ENCODE measurements around the gene B4GALT6. TPM values are rescaled to one million over a fixed set of nuclear protein-coding genes. Genes with fewer than 3 reads are reported as not detected.
A peak's percentile ranks its signal among the peaks of the same experiment; 100 is the strongest.

B4GALT6 gene
- total RNA-seq, 1 donor from 2014 or later, result 3.5 TPM

DNA sequence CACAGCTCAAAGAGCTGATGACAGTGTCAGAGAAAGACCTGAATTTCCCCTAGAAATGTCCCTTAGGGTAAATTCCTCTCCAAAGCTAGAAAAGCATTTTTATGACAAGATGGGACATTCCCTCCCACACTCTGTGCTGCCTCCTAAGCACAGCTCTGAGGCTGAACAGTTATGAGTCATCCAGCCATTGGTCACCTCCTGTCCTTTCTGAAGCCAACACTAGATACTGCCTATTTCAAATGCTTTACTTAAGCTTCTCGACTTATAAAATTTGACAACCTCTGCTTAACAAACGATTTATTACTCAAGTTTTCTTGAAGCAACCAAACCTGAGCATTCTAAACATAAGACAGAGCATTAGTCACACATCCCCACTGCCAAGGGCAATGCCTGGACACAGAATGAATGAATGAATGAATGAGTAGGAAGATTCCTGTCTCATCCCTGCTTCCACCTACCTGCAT lies 35.4 kb downstream of the B4GALT6 start:
- Histone ChIP-seq H3K4me3 (no peak overlapping the region), H3K27ac (no peak overlapping the region), H3K4me1 (no peaks in the 10 kb centered on the region), H3K9me3 (no peaks in the 10 kb centered on the region), H3K36me3 (no peaks in the 10 kb centered on the region), H3K27me3 (no peaks in the 10 kb centered on the region)
- no peak for DNase-seq
- ATAC-seq, result peak; percentile 40
- TF ChIP-seq, protein P1, sequence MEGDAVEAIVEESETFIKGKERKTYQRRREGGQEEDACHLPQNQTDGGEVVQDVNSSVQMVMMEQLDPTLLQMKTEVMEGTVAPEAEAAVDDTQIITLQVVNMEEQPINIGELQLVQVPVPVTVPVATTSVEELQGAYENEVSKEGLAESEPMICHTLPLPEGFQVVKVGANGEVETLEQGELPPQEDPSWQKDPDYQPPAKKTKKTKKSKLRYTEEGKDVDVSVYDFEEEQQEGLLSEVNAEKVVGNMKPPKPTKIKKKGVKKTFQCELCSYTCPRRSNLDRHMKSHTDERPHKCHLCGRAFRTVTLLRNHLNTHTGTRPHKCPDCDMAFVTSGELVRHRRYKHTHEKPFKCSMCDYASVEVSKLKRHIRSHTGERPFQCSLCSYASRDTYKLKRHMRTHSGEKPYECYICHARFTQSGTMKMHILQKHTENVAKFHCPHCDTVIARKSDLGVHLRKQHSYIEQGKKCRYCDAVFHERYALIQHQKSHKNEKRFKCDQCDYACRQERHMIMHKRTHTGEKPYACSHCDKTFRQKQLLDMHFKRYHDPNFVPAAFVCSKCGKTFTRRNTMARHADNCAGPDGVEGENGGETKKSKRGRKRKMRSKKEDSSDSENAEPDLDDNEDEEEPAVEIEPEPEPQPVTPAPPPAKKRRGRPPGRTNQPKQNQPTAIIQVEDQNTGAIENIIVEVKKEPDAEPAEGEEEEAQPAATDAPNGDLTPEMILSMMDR (IDR thresholded peaks at IDR 0.05), result no peak
- intact Hi-C loops (cut with DNase I), result no loop called here

DNA sequence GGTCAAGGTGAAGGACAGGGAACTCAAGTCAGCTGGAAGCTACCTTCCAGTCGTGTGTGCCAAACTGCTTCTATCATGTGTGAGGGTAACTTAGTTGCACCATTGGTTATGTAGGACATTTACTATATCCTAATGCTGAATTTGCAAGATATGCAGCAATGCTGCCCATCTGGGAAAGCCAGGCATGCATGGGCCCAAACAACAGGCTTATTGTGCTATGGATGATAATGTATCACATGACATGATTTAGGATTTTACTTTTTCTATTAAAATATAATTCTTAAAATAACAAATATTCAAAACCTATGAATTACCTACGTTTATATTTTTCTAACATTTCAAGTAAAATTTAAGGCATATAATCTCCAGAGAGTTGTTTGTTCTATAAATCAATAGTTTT lies 35.9 kb downstream of the B4GALT6 start:
- DNase-seq, result no peak
- Histone ChIP-seq H3K27ac (no peak overlapping the region), H3K36me3 (no peaks in the 10 kb centered on the region), H3K27me3 (no peaks in the 10 kb centered on the region), H3K4me1 (no peaks in the 10 kb centered on the region), H3K9me3 (no peaks in the 10 kb centered on the region), H3K4me3 (no peak overlapping the region)
- ATAC-seq, result no peak
- TF ChIP-seq, protein P1 (IDR thresholded peaks at IDR 0.05), result no peak
- intact Hi-C loops (cut with DNase I), result no loop called here

DNA sequence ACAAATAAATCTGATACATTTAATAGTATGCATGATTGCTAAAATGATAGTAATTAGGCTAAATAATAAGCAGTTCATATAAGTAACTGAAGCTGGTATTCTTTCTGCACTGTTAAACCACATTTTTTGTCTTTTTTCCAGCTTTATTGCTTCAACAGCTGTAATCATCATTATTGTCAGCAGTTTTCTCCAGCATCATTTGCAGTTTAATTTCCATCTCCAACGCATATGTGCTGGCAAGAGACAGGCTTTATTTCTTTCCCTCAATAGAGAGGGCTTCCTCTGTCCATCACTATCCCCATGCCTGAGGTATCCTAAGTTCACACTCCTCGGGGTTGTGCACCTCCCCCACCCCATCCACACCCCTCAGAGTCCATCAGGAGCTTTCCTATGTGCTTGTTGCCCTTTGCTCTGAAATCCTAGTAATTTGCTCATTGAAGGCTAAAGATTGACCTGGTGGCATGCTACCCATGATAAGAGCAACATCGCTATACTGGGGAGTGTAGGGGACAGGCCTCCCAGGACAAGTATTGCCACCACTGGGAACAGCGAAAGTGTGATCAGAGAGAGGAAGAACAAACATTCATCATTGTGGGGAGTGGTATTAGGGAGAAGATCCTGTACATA lies 37.1 kb downstream of the B4GALT6 start:
- no peak overlapping the region for H3K4me3 ChIP-seq
- no peak overlapping the region for H3K27ac ChIP-seq
- DNase-seq, result no peak
- H3K36me3 ChIP-seq, result no peaks in the 10 kb centered on the region
- H3K4me1 ChIP-seq, result no peaks in the 10 kb centered on the region
- intact Hi-C loops (cut with DNase I), result no loop called here
- H3K9me3 ChIP-seq, result no peaks in the 10 kb centered on the region
- TF ChIP-seq, protein P1 (IDR thresholded peaks at IDR 0.05), result no peak
- ATAC-seq, result no peak
- no peaks in the 10 kb centered on the region for H3K27me3 ChIP-seq

DNA sequence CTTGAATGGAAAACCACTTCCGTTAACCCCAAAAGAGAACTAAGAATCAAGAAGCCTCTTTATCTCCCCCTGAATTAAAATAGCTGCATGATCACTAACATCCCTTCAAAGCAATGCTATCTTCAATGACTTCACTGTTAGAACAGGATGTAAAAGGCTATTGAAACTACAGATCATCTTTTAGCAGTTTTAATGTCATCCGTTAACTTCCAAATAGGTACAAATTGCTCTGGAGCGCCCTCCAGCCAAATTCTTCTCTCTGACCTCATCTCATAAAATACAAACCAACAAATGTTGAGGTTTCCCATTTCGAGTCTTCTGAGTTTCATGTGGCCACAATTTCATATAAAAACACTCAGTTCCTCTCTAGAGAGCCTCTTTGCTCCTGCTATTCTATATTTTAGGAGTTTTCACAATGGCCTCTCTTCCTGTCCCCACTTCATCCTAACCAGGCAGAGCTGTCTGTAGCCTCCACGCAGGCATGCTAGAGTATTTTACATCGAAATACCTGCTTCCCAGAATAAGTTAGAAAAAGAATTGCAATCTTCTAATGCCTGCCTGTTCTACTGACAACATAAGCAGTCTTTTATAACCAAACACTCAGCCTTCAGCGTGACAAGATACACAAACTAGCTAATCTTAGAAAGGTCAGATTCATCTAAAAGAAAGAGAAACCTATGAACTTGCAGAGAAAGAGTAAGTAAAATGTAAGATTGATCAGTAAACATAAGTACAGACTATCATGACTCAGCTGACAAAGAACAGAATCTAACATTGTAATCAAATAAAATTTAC lies 37.9 kb downstream of the B4GALT6 start:
- H3K9me3 ChIP-seq, result no peaks in the 10 kb centered on the region
- DNase-seq (no peak), ATAC-seq (no peak)
- TF ChIP-seq, protein P1 (IDR thresholded peaks at IDR 0.05), result no peak
- intact Hi-C loops (cut with DNase I), result no loop called here
- no peaks in the 10 kb centered on the region for H3K4me1 ChIP-seq
- no peak overlapping the region for H3K27ac ChIP-seq
- no peak overlapping the region for H3K4me3 ChIP-seq
- H3K36me3 ChIP-seq, result no peaks in the 10 kb centered on the region
- no peaks in the 10 kb centered on the region for H3K27me3 ChIP-seq

DNA sequence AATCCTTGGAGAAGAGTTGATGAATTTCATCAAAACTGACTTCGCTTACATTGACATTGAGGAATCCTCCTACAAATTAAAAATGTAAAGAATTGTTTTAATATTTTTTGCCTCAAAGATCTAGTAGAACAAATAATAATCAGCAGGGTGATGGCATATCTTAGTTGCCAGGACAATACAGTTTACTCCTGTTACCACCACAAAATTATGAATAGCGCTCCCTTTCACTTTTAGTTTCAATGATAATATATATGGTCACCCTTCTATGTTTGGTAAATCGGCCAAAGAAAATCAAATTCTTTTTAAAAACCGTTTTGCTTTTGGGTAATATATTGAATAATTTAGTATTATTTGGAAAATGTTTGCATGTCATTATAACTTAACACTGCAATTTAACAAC lies 39.0 kb downstream of the B4GALT6 start:
- Histone ChIP-seq H3K4me1 (no peaks in the 10 kb centered on the region), H3K27me3 (no peaks in the 10 kb centered on the region), H3K36me3 (no peaks in the 10 kb centered on the region), H3K9me3 (no peaks in the 10 kb centered on the region), H3K27ac (no peak overlapping the region), H3K4me3 (no peak overlapping the region)
- ATAC-seq, result no peak
- no peak for DNase-seq
- TF ChIP-seq, protein P1 (IDR thresholded peaks at IDR 0.05), result no peak
- intact Hi-C loops (cut with DNase I), result no loop called here

Data from upper lobe of right lung (tissue), 1 donor.